ENCODE data around the gene CYP46A1. TPM values are rescaled to one million over a fixed set of nuclear protein-coding genes. Genes with fewer than 3 reads are reported as not detected.

Gene CYP46A1
- total and polyA plus RNA-seq, 2 donors (not counting 1 experiment from before 2014, with no cell fraction given) = 0.27 to 0.28 TPM

DNA sequence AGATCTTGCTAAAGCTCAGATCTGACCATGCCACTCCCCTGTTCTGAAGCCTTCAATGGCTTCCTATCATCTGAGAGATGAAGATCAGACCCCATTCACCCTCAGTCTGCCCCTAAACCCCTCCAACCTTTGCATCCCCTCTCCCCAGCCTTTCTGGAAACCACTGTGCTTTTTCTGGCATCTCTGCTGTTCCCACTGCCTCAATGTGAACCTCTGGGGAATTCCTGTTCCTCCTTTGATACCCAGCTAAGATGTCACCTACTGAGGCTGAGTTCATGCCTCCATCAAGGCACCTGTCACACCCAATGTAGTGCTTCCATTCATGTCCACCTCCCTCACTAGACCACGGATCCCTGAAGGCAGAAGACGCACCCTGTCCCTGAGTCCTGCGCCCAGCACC lies 19.3 kb downstream of the CYP46A1 start:
- TF ChIP-seq, protein P1, sequence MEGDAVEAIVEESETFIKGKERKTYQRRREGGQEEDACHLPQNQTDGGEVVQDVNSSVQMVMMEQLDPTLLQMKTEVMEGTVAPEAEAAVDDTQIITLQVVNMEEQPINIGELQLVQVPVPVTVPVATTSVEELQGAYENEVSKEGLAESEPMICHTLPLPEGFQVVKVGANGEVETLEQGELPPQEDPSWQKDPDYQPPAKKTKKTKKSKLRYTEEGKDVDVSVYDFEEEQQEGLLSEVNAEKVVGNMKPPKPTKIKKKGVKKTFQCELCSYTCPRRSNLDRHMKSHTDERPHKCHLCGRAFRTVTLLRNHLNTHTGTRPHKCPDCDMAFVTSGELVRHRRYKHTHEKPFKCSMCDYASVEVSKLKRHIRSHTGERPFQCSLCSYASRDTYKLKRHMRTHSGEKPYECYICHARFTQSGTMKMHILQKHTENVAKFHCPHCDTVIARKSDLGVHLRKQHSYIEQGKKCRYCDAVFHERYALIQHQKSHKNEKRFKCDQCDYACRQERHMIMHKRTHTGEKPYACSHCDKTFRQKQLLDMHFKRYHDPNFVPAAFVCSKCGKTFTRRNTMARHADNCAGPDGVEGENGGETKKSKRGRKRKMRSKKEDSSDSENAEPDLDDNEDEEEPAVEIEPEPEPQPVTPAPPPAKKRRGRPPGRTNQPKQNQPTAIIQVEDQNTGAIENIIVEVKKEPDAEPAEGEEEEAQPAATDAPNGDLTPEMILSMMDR (IDR thresholded peaks at IDR 0.05) = no peak
- TF ChIP-seq EZH2 (IDR thresholded peaks at IDR 0.05; ENCODE audit: borderline replicate concordance, insufficient read depth, low read depth, low read length, poor library complexity, severe bottlenecking) = no peak
- Histone ChIP-seq H2AFZ (ENCODE audit: insufficient read depth, low read depth, low read length, poor library complexity, severe bottlenecking) (no peak overlapping the region), H3K4me2 (replicated peaks; ENCODE audit: low read depth, low read length, poor library complexity, severe bottlenecking) (no peak overlapping the region), H3K9ac (ENCODE audit: low read length) (no peak overlapping the region), H3K4me3 (ENCODE audit: control extremely low read depth in 1 of 5, extremely low read depth in 1 of 5, insufficient read depth in 1 of 5, low read depth in 2 of 5, low read length in 4 of 5) (no peak overlapping the region), H3K27me3 (replicated peaks in 1 of 4; ENCODE audit: control extremely low read depth in 1 of 4, control insufficient read depth in 3 of 4, insufficient read depth in 4 of 4, low read length in 3 of 4) (peaks cover 0 to under 1% (median 0%) of the 10 kb centered on the region in 4 experiments), H3K79me2 (ENCODE audit: control insufficient read depth, insufficient read depth, low read length) (no peaks in the 10 kb centered on the region), H3K4me1 (ENCODE audit: control insufficient read depth in 2 of 2, insufficient read depth in 2 of 2, low read length in 2 of 2) (no peaks in the 10 kb centered on the region), H4K20me1 (ENCODE audit: control insufficient read depth, insufficient read depth, low read length, poor library complexity, severe bottlenecking) (no peaks in the 10 kb centered on the region), H3K9me3 (ENCODE audit: control extremely low read depth in 1 of 3, control insufficient read depth in 2 of 3, insufficient read depth in 1 of 3, low read length in 2 of 3) (peaks cover 0 to 33% (median 13%) of the 10 kb centered on the region in 3 donors), H3K36me3 (replicated peaks in 1 of 2; ENCODE audit: control extremely low read depth in 1 of 2, control insufficient read depth in 1 of 2, extremely low read depth in 1 of 2, insufficient read depth in 2 of 2, low read length in 1 of 2) (no peaks in the 10 kb centered on the region), H3K27ac (ENCODE audit: low read length in 2 of 2) (no peak overlapping the region)
- H3K9me3 Mint-ChIP-seq (ENCODE audit: insufficient read depth) = peaks cover 6% of the 10 kb centered on the region
- no peak for DNase-seq
- ChIA-PET CTCF (no interaction called here), POLR2A (no interaction called here)
- peaks cover 25% of the 10 kb centered on the region for H3K27me3 Mint-ChIP-seq
- WGBS (ENCODE audit: insufficient coverage) = no CpG with 5 or more reads among the region's 3 CpGs
- intact Hi-C loops (cut with micrococcal nuclease) = no loop called here
- H3K27ac Mint-ChIP-seq = no peak overlapping the region
- no peak for ATAC-seq (ENCODE audit: low read depth)
- H3K4me1 Mint-ChIP-seq = no peaks in the 10 kb centered on the region
- H3K4me3 Mint-ChIP-seq = no peak overlapping the region

DNA sequence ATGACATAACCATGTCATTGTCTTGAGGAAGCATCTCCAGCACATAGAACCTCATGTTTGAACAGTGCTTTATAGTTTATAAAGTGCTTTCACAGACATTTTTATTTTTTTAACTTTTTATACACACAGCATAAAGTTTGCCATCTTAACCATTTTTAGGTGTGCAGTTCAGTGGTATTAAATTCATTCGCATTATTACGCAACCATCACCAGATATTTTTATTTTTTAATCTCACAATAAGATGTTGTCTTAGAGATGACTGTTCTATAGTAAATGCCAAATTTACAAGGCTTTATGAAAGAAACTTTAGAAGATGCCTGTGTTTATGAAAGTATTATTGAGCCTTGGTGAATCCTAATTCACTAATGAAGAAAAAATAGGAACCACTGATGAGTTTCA lies 19.9 kb downstream of the CYP46A1 start:
- intact Hi-C loops (cut with micrococcal nuclease) = no loop called here
- TF ChIP-seq, protein P1 (IDR thresholded peaks at IDR 0.05) = no peak
- TF ChIP-seq EZH2 (IDR thresholded peaks at IDR 0.05; ENCODE audit: borderline replicate concordance, insufficient read depth, low read depth, low read length, poor library complexity, severe bottlenecking) = no peak
- Histone ChIP-seq H3K9me3 (ENCODE audit: control extremely low read depth in 1 of 3, control insufficient read depth in 2 of 3, insufficient read depth in 1 of 3, low read length in 2 of 3) (peaks cover 0 to 36% (median 13%) of the 10 kb centered on the region in 3 donors), H3K79me2 (ENCODE audit: control insufficient read depth, insufficient read depth, low read length) (no peaks in the 10 kb centered on the region), H3K4me1 (ENCODE audit: control insufficient read depth in 2 of 2, insufficient read depth in 2 of 2, low read length in 2 of 2) (no peaks in the 10 kb centered on the region), H4K20me1 (ENCODE audit: control insufficient read depth, insufficient read depth, low read length, poor library complexity, severe bottlenecking) (no peaks in the 10 kb centered on the region), H2AFZ (ENCODE audit: insufficient read depth, low read depth, low read length, poor library complexity, severe bottlenecking) (no peak overlapping the region), H3K27me3 (replicated peaks in 1 of 4; ENCODE audit: control extremely low read depth in 1 of 4, control insufficient read depth in 3 of 4, insufficient read depth in 4 of 4, low read length in 3 of 4) (peaks cover 0 to 4% (median 0%) of the 10 kb centered on the region in 4 experiments), H3K4me3 (ENCODE audit: control extremely low read depth in 1 of 5, extremely low read depth in 1 of 5, insufficient read depth in 1 of 5, low read depth in 2 of 5, low read length in 4 of 5) (no peak overlapping the region), H3K4me2 (replicated peaks; ENCODE audit: low read depth, low read length, poor library complexity, severe bottlenecking) (no peak overlapping the region), H3K36me3 (replicated peaks in 1 of 2; ENCODE audit: control extremely low read depth in 1 of 2, control insufficient read depth in 1 of 2, extremely low read depth in 1 of 2, insufficient read depth in 2 of 2, low read length in 1 of 2) (no peaks in the 10 kb centered on the region), H3K9ac (ENCODE audit: low read length) (no peak overlapping the region), H3K27ac (ENCODE audit: low read length in 2 of 2) (no peak overlapping the region)
- H3K27ac Mint-ChIP-seq = no peak overlapping the region
- H3K9me3 Mint-ChIP-seq (ENCODE audit: insufficient read depth) = peaks cover 6% of the 10 kb centered on the region
- H3K4me3 Mint-ChIP-seq = no peak overlapping the region
- ChIA-PET CTCF (no interaction called here), POLR2A (no interaction called here)
- no peak for DNase-seq
- H3K27me3 Mint-ChIP-seq = peaks cover 22% of the 10 kb centered on the region
- no CpG with 5 or more reads among the region's 2 CpGs for WGBS (ENCODE audit: insufficient coverage)
- ATAC-seq (ENCODE audit: low read depth) = no peak
- H3K4me1 Mint-ChIP-seq = no peaks in the 10 kb centered on the region

All from B cell (primary cell).